ENCODE results near the gene SEPTIN3. TPM values are rescaled to one million over a fixed set of nuclear protein-coding genes. Genes with fewer than 3 reads are reported as not detected.

Gene SEPTIN3
- total RNA-seq, 1 donor from 2014 or later, result 24.4 TPM

GRCh38 chr22:41931701-41932269 lies 37.5 kb upstream of the SEPTIN3 start:
- Mint-ChIP-seq H3K9me3 (ENCODE audit: low read depth) (no peaks in the 10 kb centered on the region), H3K36me3 (ENCODE audit: insufficient read depth) (no peaks in the 10 kb centered on the region), H3K27ac (no peak overlapping the region), H3K4me3 (ENCODE audit: low read depth) (no peak overlapping the region), H3K4me1 (ENCODE audit: low read depth) (peaks cover 2% of the 10 kb centered on the region), H3K27me3 (peaks cover 18% of the 10 kb centered on the region)
- TF ChIP-seq CTCF (IDR thresholded peaks at IDR 0.05; ENCODE audit: unreplicated experiment), result no peak
- no peak for DNase-seq (ENCODE audit: low spot score, unreplicated experiment)

- DNase-seq (ENCODE audit: low spot score, unreplicated experiment), result no peak
- H3K4me3 Mint-ChIP-seq (ENCODE audit: low read depth), result no peak overlapping the region
- H3K36me3 Mint-ChIP-seq (ENCODE audit: insufficient read depth), result no peaks in the 10 kb centered on the region
- peaks cover 13% of the 10 kb centered on the region for H3K27me3 Mint-ChIP-seq
- H3K4me1 Mint-ChIP-seq (ENCODE audit: low read depth), result peaks cover 2% of the 10 kb centered on the region
- no peak for TF ChIP-seq CTCF (IDR thresholded peaks at IDR 0.05; ENCODE audit: unreplicated experiment)
- H3K9me3 Mint-ChIP-seq (ENCODE audit: low read depth), result no peaks in the 10 kb centered on the region
- no peak overlapping the region for H3K27ac Mint-ChIP-seq
Measured at GRCh38 chr22:41932353-41932752, 36.9 kb upstream of the SEPTIN3 start.

DNA sequence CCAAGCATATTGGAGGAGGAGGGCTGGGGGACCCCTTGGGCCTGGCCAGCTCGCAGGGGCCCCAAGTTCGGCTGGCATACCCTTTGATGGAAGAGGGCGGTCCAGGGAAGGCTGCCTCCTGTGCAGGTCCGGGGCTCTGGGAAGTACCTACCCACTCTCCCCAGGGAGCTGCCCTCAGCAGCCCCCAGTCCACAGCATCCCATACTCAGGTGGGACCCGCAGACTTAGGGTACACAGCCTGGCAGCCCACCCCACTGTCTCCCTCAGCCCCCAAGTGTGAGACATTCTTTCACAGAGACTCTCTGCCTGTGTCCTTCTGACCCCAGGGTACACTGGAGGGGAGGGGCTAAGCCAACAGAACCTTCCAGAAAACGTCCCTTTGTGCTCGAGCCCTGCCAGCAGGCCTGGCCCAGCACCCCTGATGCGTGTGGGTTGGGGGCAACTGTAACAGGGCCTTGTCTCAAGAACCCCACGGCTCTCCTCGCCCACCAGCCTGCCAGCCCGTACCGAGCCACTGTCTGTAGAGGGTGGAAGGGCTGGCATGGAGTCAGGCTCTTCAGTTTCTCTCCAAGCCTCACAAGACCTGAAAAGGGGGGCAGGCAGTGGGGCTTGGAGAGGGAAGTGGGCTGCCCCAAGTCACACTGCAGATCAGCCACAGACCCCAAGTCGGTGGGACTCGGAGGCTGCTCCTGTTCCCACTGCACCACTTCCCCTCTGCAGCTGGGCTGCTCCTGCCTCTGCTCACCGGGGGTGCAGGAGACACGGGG lies 35.6 kb upstream of the SEPTIN3 start:
- no peak overlapping the region for H3K4me3 Mint-ChIP-seq (ENCODE audit: low read depth)
- H3K27me3 Mint-ChIP-seq, result peaks cover 3% of the 10 kb centered on the region
- no peak for DNase-seq (ENCODE audit: low spot score, unreplicated experiment)
- H3K4me1 Mint-ChIP-seq (ENCODE audit: low read depth), result no peaks in the 10 kb centered on the region
- H3K36me3 Mint-ChIP-seq (ENCODE audit: insufficient read depth), result no peaks in the 10 kb centered on the region
- H3K9me3 Mint-ChIP-seq (ENCODE audit: low read depth), result no peaks in the 10 kb centered on the region
- TF ChIP-seq CTCF (IDR thresholded peaks at IDR 0.05; ENCODE audit: unreplicated experiment), result no peak
- H3K27ac Mint-ChIP-seq, result no peak overlapping the region

DNA sequence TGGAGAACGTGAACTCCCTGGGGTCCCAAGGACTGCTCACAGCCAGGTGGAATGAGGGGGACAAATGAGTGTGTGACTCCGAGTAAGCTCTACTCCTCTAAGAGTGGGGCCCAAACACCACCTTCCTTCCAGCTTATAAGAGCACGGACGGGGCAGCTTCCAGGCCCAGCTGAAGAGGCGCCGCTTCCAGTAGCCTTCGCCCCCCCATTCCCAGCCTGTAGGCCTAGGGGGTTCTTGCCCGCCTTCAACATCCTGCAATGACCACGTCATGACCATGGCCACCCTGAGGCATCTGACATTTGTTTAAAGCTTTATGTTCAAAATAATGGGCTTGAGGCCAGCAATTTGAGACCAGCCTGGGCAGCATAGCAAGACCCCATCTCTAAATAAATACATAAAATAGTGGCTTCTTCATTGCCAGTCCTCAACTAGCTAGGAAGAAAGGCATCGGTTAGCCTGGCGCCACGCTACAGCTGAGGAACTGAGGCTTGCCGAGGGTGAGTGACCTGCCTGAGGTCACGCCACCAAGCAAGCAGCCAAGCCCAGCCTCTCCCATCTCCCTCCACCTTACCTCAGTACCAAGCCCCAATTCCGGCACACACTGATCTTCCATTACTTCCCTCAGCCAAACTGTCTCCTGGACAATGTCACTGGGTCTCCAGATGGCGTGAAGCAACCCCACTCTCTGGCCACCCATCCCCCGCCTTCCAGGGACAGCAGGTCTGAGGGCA lies 34.8 kb upstream of the SEPTIN3 start:
- Mint-ChIP-seq H3K27ac (no peak overlapping the region), H3K27me3 (no peaks in the 10 kb centered on the region), H3K36me3 (ENCODE audit: insufficient read depth) (no peaks in the 10 kb centered on the region), H3K4me1 (ENCODE audit: low read depth) (no peaks in the 10 kb centered on the region), H3K4me3 (ENCODE audit: low read depth) (no peak overlapping the region), H3K9me3 (ENCODE audit: low read depth) (no peaks in the 10 kb centered on the region)
- no peak for DNase-seq (ENCODE audit: low spot score, unreplicated experiment)
- TF ChIP-seq CTCF (IDR thresholded peaks at IDR 0.05; ENCODE audit: unreplicated experiment), result no peak

DNA sequence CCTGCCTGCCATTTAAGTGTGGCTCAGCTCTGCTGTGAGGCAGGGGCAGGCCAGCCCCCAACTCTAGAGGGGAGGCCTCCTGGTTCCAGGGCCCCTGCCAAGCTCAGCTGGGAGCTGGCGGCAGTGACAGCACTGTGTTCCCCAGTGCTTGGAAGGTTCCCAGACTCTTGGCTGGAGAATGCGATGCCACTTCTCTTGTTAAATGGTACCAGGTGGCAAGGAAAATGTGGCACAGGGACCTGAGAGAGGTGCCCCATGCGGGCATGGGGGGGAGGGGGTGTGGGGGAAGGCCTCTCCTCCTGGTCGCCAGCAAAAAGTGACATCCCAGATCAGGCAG lies 34.3 kb upstream of the SEPTIN3 start:
- Mint-ChIP-seq H3K4me1 (ENCODE audit: low read depth) (peaks cover under 1% of the 10 kb centered on the region), H3K36me3 (ENCODE audit: insufficient read depth) (no peaks in the 10 kb centered on the region), H3K27ac (no peak overlapping the region), H3K4me3 (ENCODE audit: low read depth) (no peak overlapping the region), H3K9me3 (ENCODE audit: low read depth) (no peaks in the 10 kb centered on the region), H3K27me3 (no peaks in the 10 kb centered on the region)
- DNase-seq (ENCODE audit: low spot score, unreplicated experiment), result no peak
- no peak for TF ChIP-seq CTCF (IDR thresholded peaks at IDR 0.05; ENCODE audit: unreplicated experiment)
